HG02642 (cell line): ENCODE measurements around the gene NGLY1.

Experiments
- ATAC-seq: cut with Tn5 transposase; IDR thresholded peaks from one replicate; pipeline ENCODE4 v1.9.1; 2021; ENCODE audit warnings: mild to moderate bottlenecking; ENCODE audit not compliant: unreplicated experiment, poor library complexity

NGLY1 gene

DNA sequence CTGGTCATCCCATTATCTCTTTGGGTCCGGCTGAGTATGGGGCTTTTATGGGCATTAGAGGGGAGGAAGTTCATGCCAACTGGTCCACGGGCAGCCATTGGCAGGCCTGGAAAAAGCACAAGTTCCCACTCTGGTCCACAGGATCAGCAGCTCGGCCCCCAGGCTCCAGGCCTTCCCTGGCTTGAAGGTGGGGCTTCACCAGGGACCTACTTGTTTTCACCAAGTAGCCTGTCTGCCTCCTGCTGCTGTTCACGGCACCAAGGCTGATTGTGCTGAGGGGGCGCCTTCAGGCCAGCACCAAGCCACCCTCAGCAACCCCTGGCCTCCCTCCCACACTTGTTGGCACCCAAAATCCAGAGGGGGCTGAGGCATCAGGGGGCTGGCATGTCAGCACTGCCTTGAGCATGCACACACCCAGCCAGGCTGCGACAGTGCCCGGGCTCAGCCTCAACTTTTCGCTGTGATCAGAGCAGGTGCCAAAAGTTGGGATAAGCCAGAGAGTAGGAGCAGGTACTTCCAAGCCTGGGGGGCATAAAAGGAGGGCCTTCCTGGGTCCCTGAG is 109.4 kb downstream of the NGLY1 start:
- no peak for ATAC-seq
